ENCODE data around the gene COPS4.
"Not testable (repeated sequence)": the region's sequence is repeated elsewhere in the genome, so short reads cannot be mapped to it uniquely, and the experiment has no call there.

COPS4 gene

DNA sequence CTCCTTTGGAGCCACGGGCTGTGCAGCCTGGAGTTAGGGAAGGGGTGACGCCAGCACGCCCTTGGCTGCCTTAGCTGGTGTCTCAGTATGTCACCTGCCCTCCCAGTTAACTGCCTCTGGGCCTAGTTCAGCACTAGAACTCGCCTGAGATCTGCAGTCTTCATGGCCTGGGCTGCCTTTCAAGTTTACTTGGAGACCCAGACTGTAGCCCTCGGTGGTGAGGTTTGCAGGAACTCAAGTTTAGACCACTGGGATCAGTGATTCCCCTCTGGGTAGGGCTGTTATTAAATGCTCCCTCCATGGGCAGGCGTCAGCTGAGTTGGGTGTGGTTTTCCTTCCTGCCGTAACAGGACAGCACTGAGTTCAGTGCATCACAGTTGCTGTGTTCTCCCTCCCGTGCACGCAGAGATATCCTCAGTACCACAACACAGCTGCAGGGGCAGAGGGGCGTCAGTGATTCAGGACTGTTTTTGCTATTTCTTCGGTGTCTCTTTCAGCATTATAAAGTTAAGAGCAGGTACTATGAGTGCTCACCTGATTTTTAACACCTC lies 49.0 kb downstream of the COPS4 start:
- no peak for DNase-seq (ENCODE audit: low spot score)

DNA sequence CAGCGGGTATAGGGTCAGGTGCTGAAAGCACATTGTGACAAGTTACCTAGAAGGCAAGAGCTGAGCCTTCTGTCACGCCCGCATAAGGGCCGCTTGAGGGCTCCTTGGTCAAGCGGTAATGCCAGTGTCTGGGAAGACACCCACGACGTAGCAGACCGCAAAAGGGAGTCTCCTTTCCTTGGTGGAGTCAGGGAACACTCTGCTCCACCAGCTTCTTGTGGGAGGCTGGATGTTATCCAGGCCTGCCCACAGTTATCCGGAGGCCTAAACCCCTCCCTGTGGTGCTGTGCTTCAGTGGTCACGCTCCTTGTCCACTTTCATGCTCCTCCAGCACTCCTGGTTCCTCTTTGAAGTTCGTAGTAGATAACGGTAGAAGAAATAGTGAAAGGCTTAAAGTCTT lies 50.0 kb downstream of the COPS4 start:
- not testable (repeated sequence) for DNase-seq (ENCODE audit: low spot score)

DNA sequence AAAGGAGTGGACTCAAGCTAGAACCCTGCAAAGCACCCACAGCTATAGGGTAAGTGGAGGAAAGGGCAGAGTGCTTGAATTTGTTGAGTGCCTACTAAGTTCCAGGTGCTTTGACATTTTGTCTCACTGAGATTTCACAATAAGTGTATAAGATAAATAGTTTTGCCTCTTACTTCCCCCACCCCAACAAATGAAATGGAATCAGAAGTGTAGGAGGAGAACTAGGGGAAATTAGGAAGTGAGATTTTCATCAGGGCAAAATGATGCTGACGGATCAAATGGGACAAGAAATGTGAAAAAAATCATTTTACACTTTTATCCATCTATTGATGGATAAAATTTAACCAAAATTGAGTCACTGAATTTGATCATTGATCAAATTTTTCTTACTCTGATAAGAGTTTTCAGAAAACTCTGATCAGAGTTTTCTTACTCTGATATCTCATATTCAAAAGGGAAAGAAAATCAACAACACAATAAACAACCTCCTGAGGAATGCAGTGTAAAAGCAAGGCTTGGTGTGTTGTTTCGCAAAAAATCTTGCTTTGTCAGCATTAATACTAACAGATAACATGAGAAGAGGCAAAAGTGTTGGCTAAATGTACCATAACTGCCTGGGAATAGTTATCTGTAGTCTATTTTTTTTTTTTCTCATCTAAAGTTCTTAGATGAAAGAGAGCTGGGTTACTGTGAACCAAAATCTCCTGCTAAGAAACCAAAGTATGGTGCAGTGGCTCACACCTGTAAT lies 54.6 kb downstream of the COPS4 start:
- no peak for DNase-seq (ENCODE audit: low spot score)

DNA sequence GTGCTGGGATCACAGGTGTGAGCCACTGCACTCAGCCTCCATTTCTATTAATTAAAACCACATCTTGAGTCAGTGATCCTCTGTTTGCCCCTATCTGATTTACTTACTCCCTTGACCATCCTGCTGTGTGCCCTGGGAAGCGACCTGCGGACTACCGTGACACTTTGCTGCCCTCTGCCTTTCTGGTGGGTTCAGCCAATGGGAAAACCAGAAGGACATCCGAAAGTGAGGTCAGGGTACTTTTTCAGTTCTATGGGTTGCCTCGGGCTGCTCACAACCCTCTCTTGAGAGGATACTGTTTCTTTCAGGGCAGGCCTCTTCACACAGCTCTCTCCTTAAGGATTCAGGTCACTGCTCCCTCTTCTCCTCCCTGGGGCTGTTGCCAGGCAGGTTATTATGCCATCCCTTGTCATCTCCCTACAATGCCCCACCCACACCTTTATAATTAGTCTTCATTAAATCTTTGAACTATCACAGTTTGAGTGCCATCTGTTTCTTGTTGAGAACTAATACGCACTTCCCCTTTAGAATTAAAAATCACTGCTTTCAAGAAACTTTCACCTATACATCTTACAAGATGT lies 58.2 kb downstream of the COPS4 start:
- no peak for DNase-seq (ENCODE audit: low spot score)

DNA sequence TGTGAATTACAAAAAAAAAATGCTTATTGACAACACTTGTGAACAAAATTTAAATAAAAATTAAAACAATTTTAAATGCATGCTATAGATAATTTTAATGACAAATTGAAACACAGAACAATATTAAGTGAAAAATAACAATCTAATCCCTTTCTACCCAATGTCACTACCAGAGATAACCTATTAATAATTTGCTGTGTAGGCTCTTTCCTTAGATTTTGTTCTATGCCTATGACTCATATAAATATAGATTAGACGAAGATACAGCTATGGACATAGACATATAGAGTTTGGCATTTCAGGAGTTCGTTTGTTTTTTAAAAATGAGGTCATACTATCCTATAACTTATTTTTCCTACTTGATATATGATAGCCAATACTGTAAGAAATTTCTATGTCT lies 61.4 kb downstream of the COPS4 start:
- no peak for DNase-seq (ENCODE audit: low spot score)

DNA sequence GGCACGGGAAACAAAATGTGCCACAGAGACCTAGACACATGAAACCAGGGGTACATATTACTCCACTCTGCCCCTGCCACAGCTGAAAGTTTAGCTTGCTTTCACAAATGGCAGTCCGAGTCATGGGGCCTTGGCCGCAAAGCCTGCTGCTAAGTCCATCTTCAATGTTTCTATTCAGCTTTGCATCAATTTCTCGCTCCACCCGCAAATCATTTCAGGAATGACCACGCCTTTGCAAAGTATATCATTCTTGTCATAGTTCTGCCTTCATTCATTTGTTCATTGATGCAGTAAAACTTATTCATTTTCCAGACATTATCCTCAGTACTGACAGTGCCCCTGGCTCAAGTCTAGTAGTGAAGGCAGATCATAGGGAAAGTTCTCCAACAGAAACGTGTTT lies 70.0 kb downstream of the COPS4 start:
- DNase-seq (ENCODE audit: low spot score) = no peak

DNA sequence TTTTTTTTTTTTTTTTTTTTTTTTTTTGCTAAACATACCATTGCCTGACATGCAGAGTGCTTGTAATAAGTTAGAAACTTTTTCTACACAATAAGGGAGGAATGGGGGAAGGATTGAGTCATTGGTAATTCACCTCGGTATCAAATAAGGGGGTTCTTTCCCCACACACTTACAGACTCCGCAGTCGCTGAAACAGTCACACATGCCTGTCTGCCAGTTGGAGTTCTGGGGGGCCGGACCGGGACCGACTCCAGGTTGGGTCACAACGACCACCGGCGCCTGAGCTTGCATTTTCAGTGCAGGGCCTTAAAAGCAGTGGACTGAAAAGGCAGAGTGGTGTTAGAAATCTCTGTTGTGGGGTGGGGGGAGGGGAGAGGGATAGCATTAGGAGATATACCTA lies 72.6 kb downstream of the COPS4 start:
- no peak for DNase-seq (ENCODE audit: low spot score)

DNA sequence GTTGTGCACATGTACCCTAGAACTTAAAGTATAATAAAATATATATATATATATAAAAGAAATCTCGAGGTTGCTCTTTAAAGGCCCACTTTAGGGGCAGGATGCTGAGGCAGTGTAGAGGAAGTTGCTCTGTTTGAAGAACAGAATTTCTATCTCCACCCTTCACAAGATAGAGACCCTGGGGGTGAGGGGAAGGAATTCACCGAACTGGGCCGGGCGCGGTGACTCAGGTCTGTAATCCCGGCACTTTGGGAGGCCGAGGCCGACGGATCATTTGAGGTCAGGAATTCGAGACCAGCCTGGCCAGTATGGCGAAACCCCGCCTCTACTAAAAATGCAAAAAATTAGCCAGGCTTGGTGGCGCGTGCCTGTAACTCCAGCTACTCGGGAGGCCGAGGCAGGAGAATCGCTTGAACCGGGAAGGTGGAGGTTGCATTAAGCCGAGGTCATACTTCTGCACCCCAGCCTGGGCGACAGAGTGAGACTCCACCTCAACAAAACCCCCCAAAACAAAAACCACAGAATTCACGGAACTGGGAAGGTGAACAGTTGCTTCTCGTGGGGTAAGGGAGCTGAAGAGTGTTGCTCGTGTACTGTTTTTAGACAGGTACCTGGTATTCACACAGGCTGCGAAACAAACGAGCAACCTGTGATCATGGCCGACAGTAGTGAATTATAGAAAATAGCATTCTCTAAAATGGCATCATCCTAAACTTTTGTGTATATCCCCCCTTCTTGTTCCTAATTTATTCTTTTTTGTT lies 73.3 kb downstream of the COPS4 start:
- DNase-seq (ENCODE audit: low spot score) = no peak

DNA sequence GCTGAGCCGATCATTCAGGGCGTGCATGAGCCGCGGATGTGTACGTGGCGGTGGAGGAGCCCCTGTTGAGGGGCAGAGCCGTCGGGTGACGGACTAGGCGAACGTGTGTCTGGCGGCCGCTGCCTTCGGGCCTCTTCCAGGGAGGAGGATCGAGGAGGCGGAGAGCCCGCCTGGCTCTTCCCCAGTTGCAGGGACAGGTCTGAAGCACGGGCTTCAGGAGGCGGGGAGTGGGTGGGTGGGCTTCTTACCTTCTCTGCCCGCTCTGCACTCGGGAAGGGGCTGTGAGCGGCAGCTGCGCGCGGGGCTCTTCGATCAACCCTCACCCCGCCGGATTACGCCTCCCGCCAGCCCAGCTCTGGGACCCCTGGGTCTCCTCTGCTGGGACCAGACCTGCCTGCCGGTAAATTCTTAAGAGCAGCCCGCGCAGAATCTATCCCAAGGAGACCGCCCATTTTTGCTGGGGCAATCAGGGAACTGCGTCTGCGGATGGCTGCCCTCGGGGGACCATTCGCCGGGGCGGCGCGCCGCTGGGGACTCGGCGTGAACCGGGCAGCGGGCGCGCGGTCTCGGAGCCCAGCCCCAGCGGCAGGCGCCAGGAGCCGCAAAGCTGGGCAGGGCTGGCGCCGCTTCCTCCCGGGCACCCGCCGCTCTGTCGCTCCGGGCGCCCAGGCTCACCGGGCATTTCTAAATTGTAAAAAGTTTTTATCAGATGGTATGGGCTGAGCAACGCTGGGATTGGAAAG lies 74.7 kb downstream of the COPS4 start:
- no peak for DNase-seq (ENCODE audit: low spot score)

DNA sequence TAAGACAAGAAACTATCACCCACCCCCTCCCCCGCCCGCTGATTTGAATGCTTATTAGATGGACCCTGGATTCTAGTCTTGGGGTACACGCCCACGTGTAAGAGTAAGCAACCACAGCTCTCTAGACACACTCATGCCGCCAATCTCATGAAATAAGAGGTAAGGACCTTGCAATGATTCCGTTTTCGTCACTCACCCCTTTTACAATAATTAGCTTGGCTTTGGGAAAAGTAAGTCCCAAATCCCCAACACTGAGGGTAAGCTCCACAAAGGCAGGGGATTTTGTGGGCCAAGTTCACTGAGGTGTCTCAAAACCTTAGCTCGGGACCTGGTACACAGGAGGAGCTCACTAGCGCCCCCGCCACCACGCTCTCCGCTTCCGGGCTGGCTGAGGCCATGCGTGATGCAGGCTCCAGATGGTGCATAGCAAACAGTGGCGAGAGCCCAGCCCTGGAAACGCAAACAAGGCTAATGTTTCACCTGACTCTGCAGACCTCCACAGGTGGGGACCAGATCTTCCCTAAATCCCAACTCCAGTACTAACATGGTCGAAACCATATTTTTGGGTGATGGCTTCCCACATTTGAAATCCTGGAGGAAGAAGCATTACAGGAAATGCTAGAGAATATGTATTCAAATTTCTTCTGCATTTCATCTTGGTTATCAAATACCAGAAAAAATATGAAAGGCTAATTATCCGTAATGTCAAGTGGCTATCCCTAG lies 75.4 kb downstream of the COPS4 start:
- DNase-seq (ENCODE audit: low spot score) = peak; percentile 85

DNA sequence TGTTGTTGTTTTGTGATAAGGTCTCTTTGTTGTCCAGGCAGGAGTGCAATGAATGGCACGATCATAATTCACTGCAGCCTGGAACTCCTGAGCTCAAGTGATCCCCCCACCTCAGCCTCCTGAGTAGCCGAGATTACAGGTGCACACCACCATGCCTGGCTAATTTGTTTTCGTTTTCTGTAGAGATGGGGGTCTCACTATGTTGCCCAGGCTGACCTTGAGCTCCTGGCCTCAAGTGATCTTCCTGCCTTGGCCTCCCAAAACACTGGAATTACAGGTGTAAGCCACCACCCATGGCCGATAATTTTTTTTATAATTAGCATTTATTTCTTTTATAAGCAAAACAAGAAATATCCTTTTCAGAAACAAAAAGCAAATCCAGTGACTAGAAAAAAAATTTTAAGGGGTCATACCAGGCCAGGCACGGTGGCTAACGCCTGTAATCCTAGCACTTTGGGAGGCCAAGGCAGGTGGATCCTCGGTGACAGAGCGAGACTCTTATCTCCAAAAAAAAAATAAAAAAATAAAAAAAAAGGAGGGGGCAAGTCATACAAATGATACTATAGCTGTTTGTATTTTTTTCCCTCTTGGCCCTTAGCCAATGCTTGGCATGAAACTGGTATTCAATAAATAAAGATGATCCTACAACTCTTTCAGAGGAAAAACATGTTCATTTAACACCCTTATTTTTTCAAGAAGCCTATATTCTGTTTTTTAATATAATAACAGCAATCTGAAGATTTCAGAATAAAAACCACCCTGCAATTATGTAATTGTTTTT lies 76.2 kb downstream of the COPS4 start:
- no peak for DNase-seq (ENCODE audit: low spot score)

DNA sequence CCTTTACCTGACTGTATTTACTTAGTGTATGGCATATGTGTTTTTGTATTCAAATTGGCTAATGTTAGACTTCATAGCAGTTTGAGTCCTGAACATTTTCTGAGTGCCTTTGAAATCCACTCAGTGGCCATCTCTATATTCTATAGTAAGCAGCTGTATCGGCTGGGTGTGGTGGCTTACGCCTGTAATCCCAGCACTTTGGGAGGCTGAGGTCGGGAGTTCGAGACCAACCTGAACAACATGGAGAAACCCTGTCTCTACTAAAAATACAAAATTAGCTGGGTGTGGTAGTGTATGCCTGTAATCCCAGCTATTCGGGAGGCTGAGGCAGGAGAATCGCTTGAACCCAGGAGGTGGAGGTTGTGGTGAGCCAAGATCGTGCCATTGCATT lies 76.8 kb downstream of the COPS4 start:
- DNase-seq (ENCODE audit: low spot score) = not testable (repeated sequence)

DNA sequence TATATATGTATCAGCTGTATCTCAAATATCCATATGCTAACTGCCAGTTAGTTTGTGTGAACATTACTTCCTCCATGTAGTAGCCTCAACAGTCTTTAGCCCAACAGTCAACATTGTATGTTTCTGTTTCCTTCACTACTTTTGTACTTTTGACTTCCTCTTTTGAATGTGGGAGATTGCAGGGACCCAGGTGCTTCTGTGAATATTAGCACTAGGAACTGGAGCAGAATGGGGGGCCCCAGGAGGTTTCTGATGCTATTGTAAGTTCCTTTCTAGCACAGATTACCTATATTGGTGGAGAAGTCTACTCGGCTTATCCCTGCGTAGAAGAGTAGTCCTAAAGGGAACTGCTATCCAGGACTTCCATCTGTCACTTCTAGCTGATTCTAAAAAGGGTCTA lies 77.2 kb downstream of the COPS4 start:
- DNase-seq (ENCODE audit: low spot score) = peak; percentile 15

DNA sequence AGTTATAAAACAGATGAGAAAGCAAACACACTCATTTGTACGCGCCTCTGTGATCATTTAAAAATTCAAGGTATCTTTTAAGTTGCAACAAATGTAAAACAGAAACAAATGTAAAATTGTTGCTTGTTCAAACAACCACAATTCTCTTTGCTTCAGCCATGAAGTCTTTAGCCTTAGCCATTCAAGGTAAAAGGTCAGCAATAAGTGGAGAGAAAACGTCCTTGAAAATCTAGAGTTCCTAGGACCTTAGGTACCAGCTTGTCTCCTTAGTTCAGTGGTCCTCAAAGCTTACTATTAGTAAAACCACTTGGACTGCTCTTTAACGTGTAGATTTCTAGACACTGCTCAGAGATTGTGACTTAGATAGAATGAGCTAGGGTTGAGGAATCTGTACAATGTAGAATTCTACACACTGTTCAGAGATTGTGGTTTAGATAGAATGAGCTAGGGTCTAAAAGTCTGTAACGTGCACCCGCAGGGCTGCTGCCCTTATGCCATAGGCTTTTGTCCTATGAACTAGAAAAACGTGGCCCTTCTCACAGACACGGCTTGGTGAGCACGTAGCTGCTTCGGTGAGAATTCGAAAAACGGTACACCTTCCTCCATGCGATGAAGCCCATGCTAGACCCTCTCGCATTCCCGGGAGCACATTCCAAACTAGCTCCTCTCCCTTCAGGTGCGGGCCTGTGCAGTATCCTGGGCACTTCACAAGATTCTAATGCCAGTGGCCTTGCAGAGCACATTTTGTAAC lies 77.9 kb downstream of the COPS4 start:
- DNase-seq (ENCODE audit: low spot score) = no peak

DNA sequence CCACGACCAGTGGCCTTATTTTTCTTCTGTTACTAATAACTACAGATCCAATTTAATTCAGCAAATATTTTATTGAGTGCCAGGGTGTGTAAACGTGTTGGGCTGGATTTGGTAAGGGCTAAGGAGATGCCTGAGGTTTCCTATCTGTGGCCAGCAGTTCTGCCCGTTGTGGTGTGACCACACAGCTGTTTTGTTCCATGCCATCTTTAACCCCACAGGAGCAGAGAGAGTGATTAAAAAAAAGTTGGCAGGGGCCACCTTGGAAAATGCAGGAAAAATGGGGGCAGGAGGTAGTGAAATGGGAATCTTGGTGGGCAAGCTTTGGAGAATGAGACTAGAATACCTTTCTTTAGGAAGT lies 78.4 kb downstream of the COPS4 start:
- DNase-seq (ENCODE audit: low spot score) = no peak

DNA sequence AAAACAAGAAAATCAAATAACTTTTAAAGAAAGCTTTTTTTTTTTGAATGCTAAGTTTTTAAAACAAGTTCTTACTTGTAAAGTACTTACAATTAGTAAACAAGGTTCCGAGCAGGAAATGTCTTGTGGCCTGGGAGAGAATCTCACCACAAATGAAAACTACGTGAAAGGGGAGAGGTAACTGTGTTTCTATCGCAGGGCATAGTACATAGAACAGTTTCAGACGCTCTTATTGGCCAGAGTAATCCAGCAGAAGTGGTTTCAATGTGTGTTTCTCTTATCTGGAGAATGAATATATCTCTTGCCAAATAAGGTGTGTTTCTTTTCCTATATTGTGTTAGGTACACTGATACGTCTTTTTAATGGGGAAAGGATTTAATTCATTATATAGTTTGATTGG lies 79.6 kb downstream of the COPS4 start, which contains the start of gene PLAC8:
Gene PLAC8, minus strand, starts transcription at position 154 of the 400 bp plus-strand sequence. CDS start 6,808 bp downstream, outside the sequence.
- DNase-seq (ENCODE audit: low spot score) = no peak

DNA sequence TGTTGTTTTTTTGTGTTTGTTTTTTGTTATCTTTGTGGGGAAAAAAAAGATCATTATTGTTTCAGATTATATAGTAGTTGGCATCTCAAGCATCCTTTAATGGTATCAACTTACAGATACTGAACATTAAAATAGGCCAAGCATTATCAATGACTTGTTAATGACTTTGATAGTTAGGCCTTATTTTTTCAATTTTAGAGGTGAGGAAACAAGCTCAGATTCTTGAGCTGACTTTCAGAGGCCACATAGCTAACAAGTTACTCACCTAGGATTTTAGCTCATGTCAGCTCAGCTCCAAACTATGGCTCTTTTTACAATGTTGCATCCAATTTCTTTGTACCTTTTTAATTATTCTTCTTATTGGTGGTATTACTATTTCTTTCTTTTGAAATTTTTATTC lies 80.0 kb downstream of the COPS4 start:
- no peak for DNase-seq (ENCODE audit: low spot score)

DNA sequence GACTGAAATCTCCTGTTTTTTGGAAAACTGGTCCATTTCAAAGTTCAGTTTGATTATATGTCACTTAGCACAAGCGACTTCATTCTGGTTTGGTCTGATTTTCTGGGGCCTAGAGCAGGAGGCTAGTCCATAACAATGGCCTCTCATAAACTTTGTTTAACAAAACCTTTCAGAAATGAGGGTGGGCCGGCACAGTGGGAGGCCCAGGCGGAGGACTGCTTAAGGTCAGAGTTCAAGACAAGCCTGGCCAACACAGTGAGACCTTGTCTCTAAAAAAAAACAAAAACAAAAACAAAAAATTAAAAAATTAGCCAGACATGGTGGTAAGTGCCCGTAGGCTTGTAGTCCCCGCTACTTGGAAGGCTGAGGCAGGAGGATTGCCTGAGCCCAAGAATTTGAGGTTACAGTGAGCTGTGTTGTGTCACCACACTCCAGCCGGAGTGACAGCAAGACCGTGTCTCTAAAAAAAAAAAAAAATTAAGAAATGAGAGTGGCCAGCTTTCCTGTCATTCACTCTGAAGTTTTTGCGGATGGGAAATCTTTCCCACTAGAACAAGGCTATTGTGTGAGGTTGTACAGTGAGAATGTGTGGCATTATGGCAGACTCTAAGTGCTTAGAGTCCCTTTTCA lies 80.8 kb downstream of the COPS4 start:
- DNase-seq (ENCODE audit: low spot score) = no peak

DNA sequence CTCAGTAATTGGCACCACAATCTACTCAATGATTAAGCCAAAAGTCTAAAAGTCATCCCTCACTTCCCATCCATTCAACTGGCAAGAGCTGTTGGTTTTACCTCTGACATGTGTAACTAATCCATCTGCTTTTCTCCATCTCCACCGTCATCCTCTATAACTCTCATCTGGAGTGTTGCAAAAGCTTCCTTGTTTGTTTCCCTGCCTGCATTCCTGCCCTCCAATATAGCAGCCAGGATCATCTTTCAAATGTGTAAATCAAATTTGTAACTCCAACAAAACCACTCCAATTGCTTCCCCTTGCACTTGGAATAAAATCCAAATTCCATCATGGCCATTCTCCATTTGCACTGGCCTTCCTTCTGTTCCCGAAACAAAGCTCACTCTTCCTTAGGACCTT lies 83.9 kb downstream of the COPS4 start:
- DNase-seq (ENCODE audit: low spot score) = no peak

DNA sequence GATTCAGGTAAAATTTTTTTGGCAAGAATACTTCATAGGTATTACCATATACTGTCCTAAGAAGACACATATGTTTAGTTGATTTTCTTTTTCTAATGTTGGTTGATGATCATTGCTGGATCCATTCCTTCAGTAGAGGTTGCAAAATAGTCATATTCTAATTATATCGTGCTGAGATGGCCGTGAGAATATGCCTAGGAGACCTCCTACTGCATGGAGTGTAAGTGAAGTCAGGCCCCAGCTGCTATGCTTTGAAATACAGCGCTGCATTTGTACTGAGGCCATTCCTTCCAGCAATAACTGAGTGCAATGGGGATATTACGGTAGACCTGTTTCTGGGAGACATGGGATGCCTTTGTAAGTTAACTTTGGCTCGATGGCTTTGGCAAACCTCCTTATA lies 86.3 kb downstream of the COPS4 start:
- no peak for DNase-seq (ENCODE audit: low spot score)
